ENCODE data around the gene AP5S1.
"Not testable (repeated sequence)": the region's sequence is repeated elsewhere in the genome, so short reads cannot be mapped to it uniquely, and the experiment has no call there.

The AP5S1 gene

GRCh38 chr20:3820048-3820900 lies at the start of gene AP5S1:
Gene AP5S1, plus strand, starts transcription at chr20:3820547. Its CDS starts 1,571 bp downstream, at chr20:3822118.
- peak; percentile 96 for DNase-seq

GRCh38 chr20:3771552-3772058 lies 48.7 kb upstream of the AP5S1 start:
- DNase-seq = no peak

GRCh38 chr20:3775457-3776108 lies 44.8 kb upstream of the AP5S1 start:
- no peak for DNase-seq

GRCh38 chr20:3777381-3777715 lies 43.0 kb upstream of the AP5S1 start:
- no peak for DNase-seq

GRCh38 chr20:3777716-3778629 lies 42.4 kb upstream of the AP5S1 start:
- peak; percentile 71 for DNase-seq

- no peak for DNase-seq
Measured at GRCh38 chr20:3778976-3779375, 41.4 kb upstream of the AP5S1 start.

GRCh38 chr20:3781153-3781910 lies 39.0 kb upstream of the AP5S1 start, which contains the start of gene SPEF1:
Gene SPEF1, minus strand, starts transcription at chr20:3781448. Its CDS starts 161 bp downstream, at chr20:3781287.
- peak; percentile 86 for DNase-seq

GRCh38 chr20:3782597-3782996 lies 37.8 kb upstream of the AP5S1 start:
- peak; percentile 20 for DNase-seq

GRCh38 chr20:3783068-3783489 lies 37.3 kb upstream of the AP5S1 start:
- DNase-seq = no peak

GRCh38 chr20:3783511-3784195 lies 36.7 kb upstream of the AP5S1 start:
- DNase-seq = no peak

GRCh38 chr20:3784216-3784853 lies 36.0 kb upstream of the AP5S1 start:
- no peak for DNase-seq

GRCh38 chr20:3784863-3785239 lies 35.5 kb upstream of the AP5S1 start:
- DNase-seq = no peak

GRCh38 chr20:3785240-3786125 lies 34.9 kb upstream of the AP5S1 start:
- DNase-seq = no peak

GRCh38 chr20:3786126-3786484 lies 34.2 kb upstream of the AP5S1 start:
- DNase-seq = peak; percentile 52

GRCh38 chr20:3786665-3787323 lies 33.6 kb upstream of the AP5S1 start, which contains the start of gene CENPB:
Gene CENPB, minus strand, starts transcription at chr20:3786740. Its CDS starts 257 bp downstream, at chr20:3786483.
- peak; percentile 93 for DNase-seq

GRCh38 chr20:3787324-3788014 lies 32.9 kb upstream of the AP5S1 start:
- DNase-seq = no peak

GRCh38 chr20:3788685-3789155 lies 31.6 kb upstream of the AP5S1 start:
- DNase-seq = no peak

GRCh38 chr20:3789201-3789600 lies 31.1 kb upstream of the AP5S1 start:
- DNase-seq = not testable (repeated sequence)

- not testable (repeated sequence) for DNase-seq
Measured at GRCh38 chr20:3794168-3794567, 26.2 kb upstream of the AP5S1 start.
